MCF 10A (cell line): ENCODE results near the gene MAPRE3. TPM values are rescaled to one million over a fixed set of nuclear protein-coding genes. Genes with fewer than 3 reads are reported as not detected.

ENCODE experiments used
- BruUV-seq: library from RNA; stranded (reverse); fragments of 400-500 nt; replicated peaks from 2 replicates; lab custom pipeline; 2021; lab: Mats Ljungman, UMichigan
- CTCF ChIA-PET: fragments of 300-600 bp; sonication (Branson Sonifier 250); formaldehyde crosslinking; extraction: SDS; loops from one replicate; lab custom pipeline; 2021; ENCODE audit warnings: antibody characterized with exemption, inconsistent platforms; lab: Yijun Ruan, JAX
- POLR2A ChIA-PET: fragments of 300-600, 350-650 bp; sonication (Branson Sonifier 250); formaldehyde crosslinking; extraction: SDS; loops from one replicate; lab custom pipeline; 2020; ENCODE audit warnings: antibody characterized with exemption, inconsistent platforms; lab: Yijun Ruan, JAX
- DNase-seq: peaks from one replicate; pipeline ENCODE4 v3.0.0-alpha.2; 2018; ENCODE audit not compliant: unreplicated experiment
- H3K27ac Mint-ChIP-seq: one replicate; pipeline ENCODE4 v1.8.0; 2022; ENCODE audit warnings: mild to moderate bottlenecking, low read depth, mixed read lengths; ENCODE audit not compliant: unreplicated experiment
- H3K27me3 Mint-ChIP-seq: one replicate; pipeline ENCODE4 v1.8.0; 2022; ENCODE audit warnings: mixed read lengths; ENCODE audit not compliant: insufficient read depth, unreplicated experiment
- H3K36me3 Mint-ChIP-seq: one replicate; pipeline ENCODE4 v1.8.0; 2022; ENCODE audit warnings: mild to moderate bottlenecking, moderate library complexity, mixed read lengths; ENCODE audit not compliant: insufficient read depth, unreplicated experiment
- H3K4me1 Mint-ChIP-seq: one replicate; pipeline ENCODE4 v1.8.0; 2022; ENCODE audit warnings: mixed read lengths; ENCODE audit not compliant: insufficient read depth, unreplicated experiment
- H3K4me3 Mint-ChIP-seq: one replicate; pipeline ENCODE4 v1.8.0; 2022; ENCODE audit warnings: mild to moderate bottlenecking, moderate library complexity, mixed read lengths; ENCODE audit not compliant: unreplicated experiment
- H3K9me3 Mint-ChIP-seq: one replicate; pipeline ENCODE4 v1.8.0; 2022; ENCODE audit warnings: mixed read lengths; ENCODE audit not compliant: unreplicated experiment
- CTCF ChIP-seq: fragments of 200-600 bp; IDR thresholded peaks from one replicate; pipeline ENCODE4 v1.8.0; 2022; ENCODE audit warnings: antibody characterized with exemption, mild to moderate bottlenecking; ENCODE audit not compliant: unreplicated experiment
- intact Hi-C: fragments of 100-400 bp; cut with micrococcal nuclease; formaldehyde crosslinking; loops from 2 replicates; pipeline ENCODE4 v1.14.1; 2022
- total RNA-seq: library from RNA; stranded (reverse); gene quantifications from 2 replicates; pipeline ENCODE4 v1.2.3, GENCODE V29; 2022

The MAPRE3 gene
- total RNA-seq, 1 experiment from 2014 or later = 18.0 TPM

- no peak for TF ChIP-seq CTCF
- no peak overlapping the region for H3K4me3 Mint-ChIP-seq
- no TSS peak for BruUV-seq
- peaks cover 11% of the 10 kb centered on the region for H3K4me1 Mint-ChIP-seq
- no peaks in the 10 kb centered on the region for H3K27me3 Mint-ChIP-seq
- ChIA-PET POLR2A (no interaction called here), CTCF (no interaction called here)
- no peaks in the 10 kb centered on the region for H3K9me3 Mint-ChIP-seq
- no peak overlapping the region for H3K27ac Mint-ChIP-seq
- no peaks in the 10 kb centered on the region for H3K36me3 Mint-ChIP-seq
- intact Hi-C loops = no loop called here
- DNase-seq = no peak
These were observed 30.6 kb downstream of the MAPRE3 start for GRCh38 chr2:27000995-27001394.

DNA sequence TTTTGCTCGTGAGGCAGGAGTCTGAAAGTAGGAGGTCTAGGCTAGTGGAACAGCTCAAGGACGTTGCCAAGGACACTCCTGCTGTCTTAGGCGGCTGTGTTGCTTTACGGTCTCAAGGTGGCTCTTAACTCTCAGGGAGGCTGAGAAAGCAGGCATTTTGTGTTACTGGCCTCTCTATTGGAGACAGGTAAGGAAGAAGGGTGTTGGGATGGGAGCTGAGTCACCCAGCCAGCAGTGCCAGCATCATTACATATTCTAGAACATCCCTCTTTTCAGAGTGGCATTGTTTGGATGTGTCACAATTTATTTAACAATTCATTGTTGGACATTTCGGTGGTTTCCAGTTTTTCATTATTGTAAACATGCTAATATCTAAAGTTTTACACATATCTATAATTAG lies 31.5 kb downstream of the MAPRE3 start:
- BruUV-seq = no TSS peak
- Mint-ChIP-seq H3K4me3 (no peak overlapping the region), H3K9me3 (no peaks in the 10 kb centered on the region), H3K36me3 (no peaks in the 10 kb centered on the region), H3K4me1 (peaks cover 11% of the 10 kb centered on the region), H3K27ac (no peak overlapping the region), H3K27me3 (no peaks in the 10 kb centered on the region)
- ChIA-PET CTCF (interaction anchor here (0.6 to 0.7 kb wide), 2 partner anchors 40 to 1124 kb away, joined by 3 read pairs; no protein-coding TSS in a partner anchor), POLR2A (interaction anchor here (0.7 kb wide), 1 partner anchor 379 kb away, joined by 3 read pairs; no protein-coding TSS in a partner anchor)
- peak; percentile 23 for DNase-seq
- no peak for TF ChIP-seq CTCF
- intact Hi-C loops = no loop called here

DNA sequence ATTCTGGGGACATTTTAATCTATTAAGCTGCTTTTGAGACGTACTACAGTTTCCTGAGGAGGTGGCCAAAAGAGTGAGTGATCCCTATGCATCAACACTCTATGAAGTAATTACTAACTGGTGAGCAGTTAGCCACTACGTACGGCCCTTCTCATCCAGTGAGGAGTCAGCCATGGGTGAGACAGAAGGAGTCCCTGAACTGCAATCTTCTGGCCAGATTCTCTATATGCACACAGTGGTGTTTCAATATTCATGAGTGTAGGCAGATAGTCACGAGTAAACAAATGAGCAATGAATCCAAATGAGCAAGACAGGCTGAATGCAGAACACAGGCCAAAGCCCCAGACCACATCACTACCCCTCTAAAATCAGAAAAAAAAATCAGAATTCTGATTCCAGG lies 32.6 kb downstream of the MAPRE3 start:
- Mint-ChIP-seq H3K27ac (no peak overlapping the region), H3K4me1 (peaks cover 11% of the 10 kb centered on the region), H3K9me3 (no peaks in the 10 kb centered on the region), H3K4me3 (no peak overlapping the region), H3K36me3 (no peaks in the 10 kb centered on the region), H3K27me3 (no peaks in the 10 kb centered on the region)
- CTCF ChIA-PET = interaction anchor here (0.7 to 2.5 kb wide), 4 partner anchors 14 to 70 kb away, joined by 3 to 8 read pairs (median 4); no protein-coding TSS in a partner anchor
- intact Hi-C loops = no loop called here
- POLR2A ChIA-PET = interaction anchor here (0.9 to 1.0 kb wide), 2 partner anchors 13 to 48 kb away, joined by 3 read pairs; no protein-coding TSS in a partner anchor
- no peak for TF ChIP-seq CTCF
- BruUV-seq = no TSS peak
- DNase-seq = no peak

- Mint-ChIP-seq H3K27me3 (no peaks in the 10 kb centered on the region), H3K4me3 (no peak overlapping the region), H3K9me3 (no peaks in the 10 kb centered on the region), H3K27ac (no peak overlapping the region), H3K4me1 (peaks cover 11% of the 10 kb centered on the region), H3K36me3 (no peaks in the 10 kb centered on the region)
- peak; percentile 51 for DNase-seq
- no TSS peak for BruUV-seq
- intact Hi-C loops = no loop called here
- ChIA-PET POLR2A (interaction anchor here (0.9 kb wide), 1 partner anchor 13 kb away, joined by 3 read pairs; no protein-coding TSS in a partner anchor), CTCF (interaction anchor here (0.7 to 2.5 kb wide), 4 partner anchors 12 to 61 kb away, joined by 3 to 8 read pairs (median 5); no protein-coding TSS in a partner anchor)
- TF ChIP-seq CTCF = no peak
These were observed 33.4 kb downstream of the MAPRE3 start for GRCh38 chr2:27003857-27004256.
